Measurements from ENCODE around the gene PROK2. TPM values are rescaled to one million over a fixed set of nuclear protein-coding genes. Genes with fewer than 3 reads are reported as not detected.

Gene PROK2
- total RNA-seq, 2 donors from 2014 or later = 0.48 TPM; not detected in 1

DNA sequence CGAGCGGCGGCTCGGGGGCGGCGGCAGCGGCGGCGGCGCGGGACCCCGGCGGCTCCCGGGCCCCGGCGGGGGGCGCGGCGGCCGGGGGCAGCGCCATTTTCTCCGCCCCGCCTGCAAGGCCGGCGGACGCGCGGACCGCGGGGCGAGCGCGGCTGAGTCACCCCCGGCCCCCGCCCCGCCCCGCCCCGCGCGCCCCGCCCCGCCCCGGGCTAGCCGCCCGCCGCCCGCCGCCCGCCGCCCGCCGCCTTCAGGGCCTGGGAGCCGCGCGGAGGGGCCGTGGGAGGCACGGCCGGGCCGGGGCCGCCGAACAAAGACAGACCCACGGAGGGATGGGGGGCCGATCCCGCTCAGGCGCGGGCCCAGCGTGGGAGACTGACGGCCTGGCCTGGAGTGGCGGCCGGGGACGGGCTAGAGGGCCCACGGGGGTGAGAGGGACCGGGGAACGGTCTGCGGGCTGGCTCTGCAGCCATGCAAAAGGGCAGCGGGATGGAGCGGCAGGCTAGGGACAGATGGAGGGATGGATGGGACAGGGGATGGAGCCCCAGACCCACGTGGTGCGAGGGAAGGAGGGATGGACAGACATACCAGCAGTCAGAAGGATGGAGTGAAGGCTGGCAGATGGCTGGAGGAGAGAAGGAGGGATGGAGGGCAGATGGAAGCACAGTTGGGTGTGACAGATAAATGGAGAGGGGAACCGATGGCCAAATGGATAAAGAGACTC is 59.5 kb downstream of the PROK2 start, which contains the start of gene EIF4E3:
Gene EIF4E3, minus strand, starts transcription at position 132 of the 721 bp plus-strand sequence. Its CDS starts 35 bp downstream, at position 97.
- no peak for DNase-seq (ENCODE audit: low spot score)
- Histone ChIP-seq H3K36me3 (no peaks in the 10 kb centered on the region), H3K27me3 (no peaks in the 10 kb centered on the region), H3K9me3 (no peaks in the 10 kb centered on the region), H3K4me1 (peaks cover 0 to 17% of the 10 kb centered on the region in 2 donors), H3K27ac (peak within 1 kb of the TSS; percentile 75 to 83), H3K4me3 (peak within 1 kb of the TSS; percentile 63 to 81)
- TF ChIP-seq CTCF (IDR thresholded peaks at IDR 0.05) = no peak

- peak overlapping the region; percentile 63 to 83 for H3K27ac ChIP-seq
- no peaks in the 10 kb centered on the region for H3K9me3 ChIP-seq
- no peak for DNase-seq (ENCODE audit: low spot score)
- H3K4me1 ChIP-seq = peaks cover 0 to 17% of the 10 kb centered on the region in 2 donors
- no peaks in the 10 kb centered on the region for H3K36me3 ChIP-seq
- H3K27me3 ChIP-seq = no peaks in the 10 kb centered on the region
- no peak for TF ChIP-seq CTCF (IDR thresholded peaks at IDR 0.05)
- peak overlapping the region; percentile 62 to 81 for H3K4me3 ChIP-seq
Measured at GRCh38 chr3:71724584-71725270, 60.2 kb downstream of the PROK2 start.

- peaks cover 0 to 17% of the 10 kb centered on the region in 2 donors for H3K4me1 ChIP-seq
- H3K27ac ChIP-seq = peak overlapping the region; percentile 63 to 83
- TF ChIP-seq CTCF (IDR thresholded peaks at IDR 0.05) = no peak
Measured at GRCh38 chr3:71724171-71724453, 60.8 kb downstream of the PROK2 start.

GRCh38 chr3:71723452-71724170 is 61.3 kb downstream of the PROK2 start:
- H3K4me1 ChIP-seq = peaks cover 0 to 17% of the 10 kb centered on the region in 2 donors
- H3K9me3 ChIP-seq = no peaks in the 10 kb centered on the region
- no peaks in the 10 kb centered on the region for H3K36me3 ChIP-seq
- DNase-seq (ENCODE audit: low spot score) = no peak
- peak overlapping the region in 1 of 2 donors; percentile 81 for H3K4me3 ChIP-seq
- no peak for TF ChIP-seq CTCF (IDR thresholded peaks at IDR 0.05)
- H3K27me3 ChIP-seq = no peaks in the 10 kb centered on the region
- H3K27ac ChIP-seq = peak overlapping the region in 1 of 2 donors; percentile 63

More at GRCh38 chr3:71724171-71724453, 60.8 kb downstream of the PROK2 start:
- Histone ChIP-seq H3K9me3 (no peaks in the 10 kb centered on the region), H3K27me3 (no peaks in the 10 kb centered on the region), H3K36me3 (no peaks in the 10 kb centered on the region), H3K4me3 (peak overlapping the region; percentile 62 to 81)
- no peak for DNase-seq (ENCODE audit: low spot score)

- no peaks in the 10 kb centered on the region for H3K36me3 ChIP-seq
- no peak overlapping the region for H3K27ac ChIP-seq
- no peaks in the 10 kb centered on the region for H3K9me3 ChIP-seq
- no peaks in the 10 kb centered on the region for H3K27me3 ChIP-seq
- H3K4me1 ChIP-seq = peaks cover 0 to 17% of the 10 kb centered on the region in 2 donors
- no peak overlapping the region for H3K4me3 ChIP-seq
- TF ChIP-seq CTCF (IDR thresholded peaks at IDR 0.05) = no peak
- DNase-seq (ENCODE audit: low spot score) = no peak
Measured at GRCh38 chr3:71722693-71723092, 62.3 kb downstream of the PROK2 start.

Other genes with a start within 250 kb of the PROK2 start
- 10 to 100 TPM; 39.2 to 59.0 TPM for gene FOXP1, start 201.4 kb downstream of the PROK2 start, total RNA-seq
- 10 to 100 TPM; 18.2 to 23.3 TPM for gene EIF4E3, start 59.7 kb downstream of the PROK2 start, total RNA-seq
- 1 to 10 TPM in 1 of 2 donors, under 1 TPM in 1; 0.98 to 1.9 TPM for gene GPR27, start 31.3 kb downstream of the PROK2 start, total RNA-seq